HFF-Myc (cell line): ENCODE results near the gene SLC25A26.

ENCODE experiments used
- DNase-seq: peaks from one replicate; pipeline ENCODE4 v3.0.0-alpha.2; 2011; ENCODE audit warnings: low read depth; ENCODE audit errors: extremely low read depth
- H3K4me3 ChIP-seq: replicated peaks from 2 replicates; pipeline ENCODE4 v1.5.1; 2011; ENCODE audit warnings: low read depth, mild to moderate bottlenecking, control low read depth, low read length
- CTCF ChIP-seq: IDR thresholded peaks from 2 replicates; pipeline ENCODE4 v1.5.1; 2012; ENCODE audit warnings: mild to moderate bottlenecking, low read depth, low read length, control low read depth; ENCODE audit errors: missing control alignments

The SLC25A26 gene

GRCh38 chr3:66344848-66345578 lies 124.2 kb downstream of the SLC25A26 start:
- DNase-seq: no peak
- TF ChIP-seq CTCF: no peak
- no peak overlapping the region for H3K4me3 ChIP-seq

- H3K4me3 ChIP-seq: no peak overlapping the region
- no peak for DNase-seq
- TF ChIP-seq CTCF: no peak
These were observed 127.9 kb downstream of the SLC25A26 start for GRCh38 chr3:66348704-66349103.

GRCh38 chr3:66350601-66351000 lies 129.8 kb downstream of the SLC25A26 start:
- DNase-seq: no peak
- H3K4me3 ChIP-seq: no peak overlapping the region
- TF ChIP-seq CTCF: no peak

- DNase-seq: no peak
- no peak overlapping the region for H3K4me3 ChIP-seq
- no peak for TF ChIP-seq CTCF
These were observed 132.2 kb downstream of the SLC25A26 start for GRCh38 chr3:66353039-66353438.

GRCh38 chr3:66353530-66353929 lies 132.7 kb downstream of the SLC25A26 start:
- H3K4me3 ChIP-seq: no peak overlapping the region
- no peak for TF ChIP-seq CTCF
- no peak for DNase-seq

- H3K4me3 ChIP-seq: no peak overlapping the region
- DNase-seq: no peak
- no peak for TF ChIP-seq CTCF
These were observed 133.2 kb downstream of the SLC25A26 start for GRCh38 chr3:66354001-66354400.

- no peak for DNase-seq
- TF ChIP-seq CTCF: no peak
- H3K4me3 ChIP-seq: no peak overlapping the region
These were observed 134.6 kb downstream of the SLC25A26 start for GRCh38 chr3:66355394-66355793.
